K562 (cell line): ENCODE results near the gene DLK2.

ENCODE experiments used
- CC2D1A ChIP-seq: fragments of 450-650 bp; IDR thresholded peaks from 2 replicates; pipeline ENCODE4 v1.6.1; 2017; ENCODE audit warnings: mild to moderate bottlenecking
- HNRNPUL1 ChIP-seq: fragments of 200-400 bp; formaldehyde crosslinking; IDR thresholded peaks from 2 replicates; pipeline ENCODE4 v1.6.1; 2017; ENCODE audit warnings: low read length
- MCM5 ChIP-seq: fragments of 450-650 bp; IDR thresholded peaks from 2 replicates; pipeline ENCODE4 v1.6.1; 2016; ENCODE audit warnings: low read depth
- POLR2A ChIP-seq: fragments of 450-650 bp; conservative IDR thresholded peaks from 2 replicates; pipeline ENCODE4 v1.6.1; 2016
- STAG1 ChIP-seq: sonication (generic); formaldehyde crosslinking; IDR thresholded peaks from 2 replicates; pipeline ENCODE4 v1.5.0; 2020; ENCODE audit warnings: missing genetic modification reagents, borderline replicate concordance
- XRCC3 ChIP-seq: fragments of 450-650 bp; IDR thresholded peaks from 2 replicates; pipeline ENCODE4 v1.6.1; 2017; ENCODE audit warnings: mild to moderate bottlenecking, moderate library complexity
- ZBTB17 ChIP-seq: fragments of 450-650 bp; formaldehyde crosslinking; IDR thresholded peaks from 2 replicates; pipeline ENCODE4 v1.4.0; 2020; ENCODE audit warnings: mild to moderate bottlenecking
- ZNF24 ChIP-seq: fragments of 450-650 bp; IDR thresholded peaks from 2 replicates; pipeline ENCODE4 v1.6.1; 2016
- ZNF41 ChIP-seq: fragments of 250-450 bp; sonication (Bioruptor Pico); conservative IDR thresholded peaks from 2 replicates; pipeline ENCODE4 v1.4.0; 2020; ENCODE audit warnings: mild to moderate bottlenecking
- TF ChIP-seq, protein P1 (sequence below): fragments of 150-350 bp; IDR thresholded peaks from 2 replicates; pipeline ENCODE4 v1.6.1; 2014; ENCODE audit warnings: low read depth, mild to moderate bottlenecking, low read length, borderline replicate concordance
- TF ChIP-seq, protein P2 (sequence below), 3 experiments: IDR thresholded peaks in 2 of 3; conservative IDR thresholded peaks in 1 of 3; 2 replicates each; pipeline ENCODE4 v1.5.1; 2011 to 2012; ENCODE audit warnings: low read length in 3 of 3, mild to moderate bottlenecking in 3 of 3, control low read depth in 2 of 3, improper control_type of control experiment in 1 of 3, inconsistent platforms in 1 of 3, low read depth in 1 of 3, mixed read lengths in 1 of 3, moderate library complexity in 1 of 3; ENCODE audit not compliant: insufficient read depth in 2 of 3
- TF ChIP-seq, protein P3 (sequence below): sonication (generic); formaldehyde crosslinking; IDR thresholded peaks from 2 replicates; pipeline ENCODE4 v1.8.1; 2023; ENCODE audit warnings: mild to moderate bottlenecking, missing genetic modification reagents

DNA sequence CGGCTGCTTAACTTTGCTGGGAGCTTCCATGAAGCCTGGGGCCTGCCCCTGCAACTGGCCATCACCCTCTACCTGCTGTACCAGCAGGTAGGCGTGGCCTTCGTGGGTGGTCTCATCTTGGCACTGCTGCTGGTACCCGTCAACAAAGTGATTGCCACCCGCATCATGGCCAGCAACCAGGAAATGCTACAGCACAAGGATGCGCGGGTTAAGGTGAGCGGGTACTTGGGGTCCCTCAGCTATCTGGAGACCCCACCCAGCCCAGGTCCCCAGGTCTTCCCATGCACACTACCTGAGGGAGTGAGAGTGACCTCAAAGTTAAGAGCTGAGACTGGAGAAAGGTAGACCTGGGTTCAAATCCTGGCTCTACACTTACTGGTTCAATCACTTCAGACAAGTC lies 22.2 kb downstream of the DLK2 start:
- TF ChIP-seq ZNF41 (CRISPR knock-in tag) (no peak), HNRNPUL1 (no peak), CC2D1A (no peak), ZBTB17 (no peak), STAG1 (CRISPR knock-in tag) (no peak), XRCC3 (no peak), ZNF24 (no peak), MCM5 (no peak), POLR2A (no peak)
- TF ChIP-seq, protein P1, sequence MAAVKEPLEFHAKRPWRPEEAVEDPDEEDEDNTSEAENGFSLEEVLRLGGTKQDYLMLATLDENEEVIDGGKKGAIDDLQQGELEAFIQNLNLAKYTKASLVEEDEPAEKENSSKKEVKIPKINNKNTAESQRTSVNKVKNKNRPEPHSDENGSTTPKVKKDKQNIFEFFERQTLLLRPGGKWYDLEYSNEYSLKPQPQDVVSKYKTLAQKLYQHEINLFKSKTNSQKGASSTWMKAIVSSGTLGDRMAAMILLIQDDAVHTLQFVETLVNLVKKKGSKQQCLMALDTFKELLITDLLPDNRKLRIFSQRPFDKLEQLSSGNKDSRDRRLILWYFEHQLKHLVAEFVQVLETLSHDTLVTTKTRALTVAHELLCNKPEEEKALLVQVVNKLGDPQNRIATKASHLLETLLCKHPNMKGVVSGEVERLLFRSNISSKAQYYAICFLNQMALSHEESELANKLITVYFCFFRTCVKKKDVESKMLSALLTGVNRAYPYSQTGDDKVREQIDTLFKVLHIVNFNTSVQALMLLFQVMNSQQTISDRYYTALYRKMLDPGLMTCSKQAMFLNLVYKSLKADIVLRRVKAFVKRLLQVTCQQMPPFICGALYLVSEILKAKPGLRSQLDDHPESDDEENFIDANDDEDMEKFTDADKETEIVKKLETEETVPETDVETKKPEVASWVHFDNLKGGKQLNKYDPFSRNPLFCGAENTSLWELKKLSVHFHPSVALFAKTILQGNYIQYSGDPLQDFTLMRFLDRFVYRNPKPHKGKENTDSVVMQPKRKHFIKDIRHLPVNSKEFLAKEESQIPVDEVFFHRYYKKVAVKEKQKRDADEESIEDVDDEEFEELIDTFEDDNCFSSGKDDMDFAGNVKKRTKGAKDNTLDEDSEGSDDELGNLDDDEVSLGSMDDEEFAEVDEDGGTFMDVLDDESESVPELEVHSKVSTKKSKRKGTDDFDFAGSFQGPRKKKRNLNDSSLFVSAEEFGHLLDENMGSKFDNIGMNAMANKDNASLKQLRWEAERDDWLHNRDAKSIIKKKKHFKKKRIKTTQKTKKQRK, result no peak
- TF ChIP-seq, protein P2, sequence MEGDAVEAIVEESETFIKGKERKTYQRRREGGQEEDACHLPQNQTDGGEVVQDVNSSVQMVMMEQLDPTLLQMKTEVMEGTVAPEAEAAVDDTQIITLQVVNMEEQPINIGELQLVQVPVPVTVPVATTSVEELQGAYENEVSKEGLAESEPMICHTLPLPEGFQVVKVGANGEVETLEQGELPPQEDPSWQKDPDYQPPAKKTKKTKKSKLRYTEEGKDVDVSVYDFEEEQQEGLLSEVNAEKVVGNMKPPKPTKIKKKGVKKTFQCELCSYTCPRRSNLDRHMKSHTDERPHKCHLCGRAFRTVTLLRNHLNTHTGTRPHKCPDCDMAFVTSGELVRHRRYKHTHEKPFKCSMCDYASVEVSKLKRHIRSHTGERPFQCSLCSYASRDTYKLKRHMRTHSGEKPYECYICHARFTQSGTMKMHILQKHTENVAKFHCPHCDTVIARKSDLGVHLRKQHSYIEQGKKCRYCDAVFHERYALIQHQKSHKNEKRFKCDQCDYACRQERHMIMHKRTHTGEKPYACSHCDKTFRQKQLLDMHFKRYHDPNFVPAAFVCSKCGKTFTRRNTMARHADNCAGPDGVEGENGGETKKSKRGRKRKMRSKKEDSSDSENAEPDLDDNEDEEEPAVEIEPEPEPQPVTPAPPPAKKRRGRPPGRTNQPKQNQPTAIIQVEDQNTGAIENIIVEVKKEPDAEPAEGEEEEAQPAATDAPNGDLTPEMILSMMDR (IDR thresholded peaks at IDR 0.05 in 2 of 3, conservative IDR thresholded peaks at IDR 0.05 in 1 of 3; ENCODE audit: insufficient read depth in 2 of 3, low read depth in 1 of 3, low read length in 3 of 3), result no peak
- TF ChIP-seq, protein P3, sequence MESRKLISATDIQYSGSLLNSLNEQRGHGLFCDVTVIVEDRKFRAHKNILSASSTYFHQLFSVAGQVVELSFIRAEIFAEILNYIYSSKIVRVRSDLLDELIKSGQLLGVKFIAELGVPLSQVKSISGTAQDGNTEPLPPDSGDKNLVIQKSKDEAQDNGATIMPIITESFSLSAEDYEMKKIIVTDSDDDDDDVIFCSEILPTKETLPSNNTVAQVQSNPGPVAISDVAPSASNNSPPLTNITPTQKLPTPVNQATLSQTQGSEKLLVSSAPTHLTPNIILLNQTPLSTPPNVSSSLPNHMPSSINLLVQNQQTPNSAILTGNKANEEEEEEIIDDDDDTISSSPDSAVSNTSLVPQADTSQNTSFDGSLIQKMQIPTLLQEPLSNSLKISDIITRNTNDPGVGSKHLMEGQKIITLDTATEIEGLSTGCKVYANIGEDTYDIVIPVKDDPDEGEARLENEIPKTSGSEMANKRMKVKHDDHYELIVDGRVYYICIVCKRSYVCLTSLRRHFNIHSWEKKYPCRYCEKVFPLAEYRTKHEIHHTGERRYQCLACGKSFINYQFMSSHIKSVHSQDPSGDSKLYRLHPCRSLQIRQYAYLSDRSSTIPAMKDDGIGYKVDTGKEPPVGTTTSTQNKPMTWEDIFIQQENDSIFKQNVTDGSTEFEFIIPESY, result no peak
